Heart left ventricle (tissue), 13 donors: Measurements from ENCODE around the gene MYO18B.

Experiments used
- POLR2A ChIP-seq, 2 donors: fragments of 450-650 bp; IDR thresholded peaks; one replicate each; pipeline ENCODE4 v1.6.1; 2017; ENCODE audit warnings: antibody characterized with exemption in 2 of 2, mild to moderate bottlenecking in 2 of 2, moderate library complexity in 2 of 2
- TF ChIP-seq, protein P1 (sequence below), 12 donors: fragments of 200-600 bp; sonication (generic) in 4 of 12; IDR thresholded peaks; one replicate each; pipeline versions ENCODE4 v1.5.0 to v1.8.0; 2018 to 2022; ENCODE audit warnings: antibody characterized with exemption in 12 of 12, mild to moderate bottlenecking in 5 of 12
- donor health status: ischemic (EF 13 %, LVEDD 7.1; RV severe dilation, severe dysfunction).
- donor health status: DM: no; HTN: yes; CAD: no.
- donor health status: DM: no; HTN: no; CAD: no.
- donor health status: ischemic (EF 25% LVEDD 6.9; RV normal size, moderate dysfunction).
- donor health status: ischemic (EF 25% LVEDD 5.7; RV mildly dilated, moderate dysfunction).
- donor health status: ischemic (EF 35%, LVEDD 5.7; RV mildly dilated, moderate dysfunction).
- donor health status: nonischemic (EF 11% LVEDD 7.7; RV severe dilation, severe dysfunction).
- donor health status: DM: yes; HTN: yes; CAD: no.
- donor health status: PGD.
- donor health status: ischemic (EF 29% LVEDD 5.4; RV normal size, mild dysfunction).
- donor health status: nonischemic (EF 23%, LVEDD 6.1; RV moderate dilation, normal function).

DNA sequence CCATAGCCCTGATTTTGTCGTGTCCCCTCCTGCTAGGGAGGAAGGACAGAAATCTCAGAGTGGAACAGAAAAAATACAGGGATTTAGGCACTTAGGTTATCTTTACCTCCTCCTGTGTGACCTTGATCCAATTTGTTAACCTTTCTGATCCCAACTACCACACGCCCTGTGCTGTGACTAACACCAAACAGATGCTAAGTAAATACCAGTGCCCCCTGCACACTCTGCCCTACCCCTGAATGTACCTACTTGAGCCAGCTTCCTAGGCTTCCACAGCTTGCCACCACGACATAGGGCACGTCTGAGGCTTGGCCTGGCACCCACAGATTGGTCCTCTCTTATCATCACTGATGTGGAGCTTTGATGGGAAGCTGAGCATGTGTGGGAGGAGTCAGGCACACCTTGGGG, 9.2 kb downstream of the MYO18B start:
- TF ChIP-seq, protein P1, sequence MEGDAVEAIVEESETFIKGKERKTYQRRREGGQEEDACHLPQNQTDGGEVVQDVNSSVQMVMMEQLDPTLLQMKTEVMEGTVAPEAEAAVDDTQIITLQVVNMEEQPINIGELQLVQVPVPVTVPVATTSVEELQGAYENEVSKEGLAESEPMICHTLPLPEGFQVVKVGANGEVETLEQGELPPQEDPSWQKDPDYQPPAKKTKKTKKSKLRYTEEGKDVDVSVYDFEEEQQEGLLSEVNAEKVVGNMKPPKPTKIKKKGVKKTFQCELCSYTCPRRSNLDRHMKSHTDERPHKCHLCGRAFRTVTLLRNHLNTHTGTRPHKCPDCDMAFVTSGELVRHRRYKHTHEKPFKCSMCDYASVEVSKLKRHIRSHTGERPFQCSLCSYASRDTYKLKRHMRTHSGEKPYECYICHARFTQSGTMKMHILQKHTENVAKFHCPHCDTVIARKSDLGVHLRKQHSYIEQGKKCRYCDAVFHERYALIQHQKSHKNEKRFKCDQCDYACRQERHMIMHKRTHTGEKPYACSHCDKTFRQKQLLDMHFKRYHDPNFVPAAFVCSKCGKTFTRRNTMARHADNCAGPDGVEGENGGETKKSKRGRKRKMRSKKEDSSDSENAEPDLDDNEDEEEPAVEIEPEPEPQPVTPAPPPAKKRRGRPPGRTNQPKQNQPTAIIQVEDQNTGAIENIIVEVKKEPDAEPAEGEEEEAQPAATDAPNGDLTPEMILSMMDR (IDR thresholded peaks at IDR 0.05), result no peak
- no peak for TF ChIP-seq POLR2A (IDR thresholded peaks at IDR 0.05)
